Naive thymus-derived CD8-positive, alpha-beta T cell (primary cell): ENCODE results near the gene AP4B1. TPM values are rescaled to one million over a fixed set of nuclear protein-coding genes. Genes with fewer than 3 reads are reported as not detected.

Source experiments
- ATAC-seq, 2 donors: fragments of 150-1000 bp; cut with Tn5 transposase in 1 of 2; sonication (Bioruptor Pico), chemical (Tn5 transposase) in 1 of 2; 1 replicate in 1 of 2; 2 replicates in 1 of 2; pipeline ENCODE4 v1.10.0; 2021; ENCODE audit warnings: mild to moderate bottlenecking in 2 of 2, moderate library complexity in 2 of 2
- POLR2A ChIA-PET: fragments of 350-600 bp; sonication (Branson Sonifier 250); formaldehyde crosslinking; loops from one replicate; lab custom pipeline; 2021; ENCODE audit warnings: antibody characterized with exemption; lab: Charles Lee
- DNase-seq, 10 donors: peaks; one replicate each; pipeline versions ENCODE4 v3.0.0 to v3.0.0-alpha.2; 2020 to 2022
- H3K27ac Mint-ChIP-seq, 10 donors: one replicate each; pipeline ENCODE4 v1.8.0; 2020 to 2022; ENCODE audit warnings: mild to moderate bottlenecking in 10 of 10, mixed read lengths in 10 of 10, moderate library complexity in 4 of 10, inconsistent platforms in 1 of 10
- H3K27me3 Mint-ChIP-seq, 5 donors: one replicate each; pipeline ENCODE4 v1.8.0; 2021 to 2022; ENCODE audit warnings: mixed read lengths in 5 of 5
- H3K36me3 Mint-ChIP-seq, 3 donors: one replicate each; pipeline ENCODE4 v1.8.0; 2020 to 2022; ENCODE audit warnings: mixed read lengths in 3 of 3, mild to moderate bottlenecking in 2 of 3, inconsistent platforms in 1 of 3
- H3K4me1 Mint-ChIP-seq, 4 donors: one replicate each; pipeline ENCODE4 v1.8.0; 2021 to 2022; ENCODE audit warnings: mixed read lengths in 4 of 4
- H3K4me3 Mint-ChIP-seq, 10 donors: one replicate each; pipeline ENCODE4 v1.8.0; 2020 to 2022; ENCODE audit warnings: mild to moderate bottlenecking in 10 of 10, mixed read lengths in 10 of 10, moderate library complexity in 6 of 10, inconsistent platforms in 1 of 10
- H3K9me3 Mint-ChIP-seq, 9 donors: one replicate each; pipeline ENCODE4 v1.8.0; 2020 to 2022; ENCODE audit warnings: mixed read lengths in 9 of 9, mild to moderate bottlenecking in 3 of 9, inconsistent platforms in 1 of 9, moderate library complexity in 1 of 9
- polyA plus RNA-seq, 3 donors: library from polyadenylated mRNA; unstranded; fragments of 300-500 nt; fragmentation: Illumina TruSeq; gene quantifications; one replicate each; pipeline ENCODE4 v1.2.3, GENCODE V29; 2021
- total RNA-seq, 8 experiments: library from RNA in 2 of 8; stranded (reverse) in 2 of 8; gene quantifications; one replicate each; pipeline ENCODE4 v1.2.3 and lab custom pipeline; 2021 to 2026

The AP4B1 gene
- total and polyA plus RNA-seq, 5 experiments from 2014 or later, result 7.9 to 75.2 (median 9.6) TPM

DNA sequence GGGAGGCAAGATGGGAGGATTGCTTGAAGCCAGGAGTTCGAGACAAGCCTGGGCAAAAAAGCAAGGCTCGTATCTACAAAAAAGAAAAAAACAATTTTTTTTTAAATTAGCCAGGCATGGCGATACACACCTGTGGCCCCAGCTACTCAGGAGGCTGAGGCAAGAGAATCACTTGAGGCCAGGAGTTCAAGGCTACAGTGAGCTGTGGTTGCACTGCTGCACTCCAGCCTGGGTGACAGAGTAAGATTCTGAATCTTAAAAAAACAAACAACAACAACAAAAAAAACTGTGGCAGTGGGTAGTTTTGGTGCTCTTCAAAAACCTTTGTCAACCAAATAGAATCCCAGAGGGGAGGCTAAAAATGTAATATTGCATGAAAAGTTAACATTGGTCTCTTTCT, 33.8 kb downstream of the AP4B1 start:
- H3K27ac Mint-ChIP-seq, result peak overlapping the region; percentile 85 to 99 (median 95)
- no peaks in the 10 kb centered on the region for H3K27me3 Mint-ChIP-seq
- DNase-seq (no peak), ATAC-seq (no peak)
- peaks cover 0 to 9% (median 0%) of the 10 kb centered on the region in 3 donors for H3K36me3 Mint-ChIP-seq
- peaks cover 0 to 3% (median 0%) of the 10 kb centered on the region in 9 donors for H3K9me3 Mint-ChIP-seq
- H3K4me3 Mint-ChIP-seq, result peak overlapping the region; percentile 77 to 95 (median 90)
- POLR2A ChIA-PET, result interaction anchor here (0.9 to 2.5 kb wide), 4 partner anchors 11 to 35 kb away, joined by 3 to 16 read pairs (median 4); no protein-coding TSS in a partner anchor
- H3K4me1 Mint-ChIP-seq, result peaks cover 24 to 88% (median 76%) of the 10 kb centered on the region in 4 donors

DNA sequence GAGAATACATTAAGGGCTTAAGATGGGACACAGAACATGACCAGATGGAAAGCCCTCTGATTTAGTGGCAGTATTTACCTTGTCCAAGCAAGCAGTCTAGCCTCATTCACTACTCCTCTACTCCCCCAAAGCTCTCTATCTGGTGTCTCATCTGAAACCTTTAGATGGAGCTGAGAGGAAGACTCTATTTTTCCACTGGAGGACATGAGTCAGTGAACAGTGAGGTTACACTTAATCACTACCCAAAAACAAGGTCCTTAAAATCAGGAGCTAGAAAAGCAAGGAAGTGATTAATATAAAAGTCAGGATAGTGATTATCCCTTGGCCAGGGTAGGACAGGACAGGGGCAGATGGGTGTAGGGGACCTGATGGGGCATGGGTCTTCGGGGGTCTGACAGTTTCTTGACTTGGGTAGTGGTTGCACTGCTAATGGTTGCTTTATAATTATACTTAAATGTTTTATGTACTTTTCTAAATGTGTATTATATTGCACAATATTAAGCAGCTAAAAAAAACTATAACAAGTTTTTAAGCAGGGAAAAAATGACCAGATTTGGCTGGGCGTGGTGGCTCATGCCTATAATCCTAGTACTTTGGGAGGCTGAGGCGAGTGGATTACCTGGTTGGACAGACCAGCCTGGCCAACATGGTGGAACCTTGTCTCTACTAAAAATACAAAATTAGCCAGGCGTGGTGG, 36.1 kb downstream of the AP4B1 start:
- ATAC-seq (no peak), DNase-seq (no peak)
- POLR2A ChIA-PET, result interaction anchor here (0.6 to 2.5 kb wide), 3 partner anchors 9 to 567 kb away, joined by 3 to 16 read pairs (median 3); no protein-coding TSS in a partner anchor
- peaks cover 0 to 22% (median 6%) of the 10 kb centered on the region in 3 donors for H3K36me3 Mint-ChIP-seq
- peaks cover 20 to 83% (median 66%) of the 10 kb centered on the region in 4 donors for H3K4me1 Mint-ChIP-seq
- no peaks in the 10 kb centered on the region for H3K9me3 Mint-ChIP-seq
- H3K4me3 Mint-ChIP-seq, result peak overlapping the region; percentile 0 to 95 (median 90)
- no peaks in the 10 kb centered on the region for H3K27me3 Mint-ChIP-seq
- peak overlapping the region in 9 of 10 donors; percentile 55 to 97 (median 95) for H3K27ac Mint-ChIP-seq

DNA sequence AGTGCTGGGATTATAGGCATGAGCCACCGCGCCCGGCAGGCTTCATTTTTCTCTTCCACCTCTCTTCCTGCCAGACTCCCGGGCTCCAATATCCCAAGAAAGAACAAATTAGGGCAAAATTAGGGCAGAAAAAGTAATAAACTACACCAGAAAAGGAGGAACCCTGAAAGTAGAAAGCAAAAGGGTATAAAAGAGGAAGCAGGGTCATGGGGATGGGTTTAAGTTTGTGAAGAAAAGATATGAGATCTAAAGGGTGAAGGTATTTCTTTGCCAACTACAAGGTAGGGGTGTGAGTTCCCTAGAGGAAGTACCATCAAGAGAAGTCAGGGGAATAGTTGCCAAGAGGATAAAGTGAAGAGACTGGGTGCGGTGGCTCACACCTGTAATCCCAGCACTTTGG, 43.0 kb downstream of the AP4B1 start:
- POLR2A ChIA-PET, result no interaction called here
- Mint-ChIP-seq H3K4me1 (peaks cover 14 to 77% (median 35%) of the 10 kb centered on the region in 4 donors), H3K27ac (peak overlapping the region in 5 of 10 donors; percentile 6 to 81 (median 51)), H3K36me3 (peaks cover 0 to 63% (median 17%) of the 10 kb centered on the region in 3 donors), H3K27me3 (no peaks in the 10 kb centered on the region), H3K4me3 (peak overlapping the region in 2 of 10 donors; percentile 33 to 51), H3K9me3 (no peaks in the 10 kb centered on the region)
- no peak for ATAC-seq
- no peak for DNase-seq

DNA sequence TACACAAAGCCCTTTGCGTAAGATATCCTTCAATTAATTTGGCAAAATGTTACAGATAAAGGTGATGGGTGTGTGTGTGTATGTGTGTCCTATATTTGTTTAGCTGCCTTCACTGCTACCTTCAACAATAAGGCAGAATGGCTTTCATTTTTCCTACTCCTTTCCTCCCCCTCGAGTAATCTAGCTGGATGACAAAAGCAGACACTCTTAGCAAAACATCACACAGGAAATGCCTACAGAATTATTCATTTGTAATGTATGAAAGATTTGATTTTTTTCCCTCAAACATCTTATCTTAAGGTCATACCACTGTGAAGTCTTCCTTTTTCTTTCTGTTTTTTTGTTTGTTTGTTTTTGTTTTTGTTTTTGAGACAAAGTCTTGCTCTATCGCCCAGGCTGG, 43.7 kb downstream of the AP4B1 start:
- Mint-ChIP-seq H3K36me3 (peaks cover 0 to 66% (median 20%) of the 10 kb centered on the region in 3 donors), H3K27ac (peak overlapping the region in 4 of 10 donors; percentile 35 to 81 (median 71)), H3K4me1 (peaks cover 14 to 80% (median 35%) of the 10 kb centered on the region in 4 donors), H3K27me3 (no peaks in the 10 kb centered on the region), H3K9me3 (no peaks in the 10 kb centered on the region), H3K4me3 (peak overlapping the region in 1 of 10 donors; percentile 33)
- DNase-seq, result no peak
- POLR2A ChIA-PET, result interaction anchor here (0.6 to 2.5 kb wide), 2 partner anchors 9 to 45 kb away, joined by 6 to 16 read pairs; no protein-coding TSS in a partner anchor
- no peak for ATAC-seq

DNA sequence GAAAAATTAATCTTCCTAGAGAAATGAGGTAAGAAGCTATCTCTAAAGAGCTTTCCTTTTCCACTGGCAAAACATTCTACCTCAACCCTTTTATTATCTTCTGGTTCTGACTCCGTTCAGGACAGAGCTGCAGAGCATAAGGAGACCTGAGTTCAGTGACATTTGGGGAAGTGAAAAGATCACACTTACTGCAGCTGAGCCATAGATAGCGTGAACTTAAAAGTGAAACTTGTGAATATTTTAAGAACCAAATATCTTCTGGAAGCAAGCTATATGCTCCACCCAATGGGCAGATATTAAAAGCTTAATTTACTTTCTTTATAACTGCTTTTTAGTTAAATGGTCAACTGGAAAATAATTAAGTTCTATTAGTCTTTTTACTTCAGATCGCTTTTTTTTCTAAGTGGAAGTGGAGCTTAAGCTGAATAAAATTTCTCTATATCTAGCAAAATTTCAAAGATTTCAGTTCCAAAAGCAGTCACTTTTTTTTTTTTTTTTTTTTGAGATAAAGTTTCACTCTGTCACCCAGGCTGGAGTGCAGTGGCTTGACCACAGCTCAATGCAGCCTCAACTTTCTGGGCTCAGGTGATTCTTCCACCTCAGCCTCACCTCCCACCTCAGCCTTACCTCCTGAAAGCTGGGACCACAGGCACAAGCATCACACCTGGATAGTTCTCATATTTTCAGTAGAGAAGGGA, 45.0 kb downstream of the AP4B1 start:
- H3K4me1 Mint-ChIP-seq, result peaks cover 14 to 70% (median 31%) of the 10 kb centered on the region in 4 donors
- no peaks in the 10 kb centered on the region for H3K27me3 Mint-ChIP-seq
- H3K4me3 Mint-ChIP-seq, result peak overlapping the region in 4 of 10 donors; percentile 6 to 65 (median 45)
- H3K27ac Mint-ChIP-seq, result peak overlapping the region in 9 of 10 donors; percentile 40 to 87 (median 69)
- DNase-seq (no peak), ATAC-seq (peak in 1 of 2 donors; percentile 41)
- POLR2A ChIA-PET, result interaction anchor here (0.5 to 2.5 kb wide), 3 partner anchors 10 to 79 kb away, joined by 3 to 16 read pairs (median 3); no protein-coding TSS in a partner anchor
- H3K36me3 Mint-ChIP-seq, result peaks cover 0 to 70% (median 25%) of the 10 kb centered on the region in 3 donors
- no peaks in the 10 kb centered on the region for H3K9me3 Mint-ChIP-seq

DNA sequence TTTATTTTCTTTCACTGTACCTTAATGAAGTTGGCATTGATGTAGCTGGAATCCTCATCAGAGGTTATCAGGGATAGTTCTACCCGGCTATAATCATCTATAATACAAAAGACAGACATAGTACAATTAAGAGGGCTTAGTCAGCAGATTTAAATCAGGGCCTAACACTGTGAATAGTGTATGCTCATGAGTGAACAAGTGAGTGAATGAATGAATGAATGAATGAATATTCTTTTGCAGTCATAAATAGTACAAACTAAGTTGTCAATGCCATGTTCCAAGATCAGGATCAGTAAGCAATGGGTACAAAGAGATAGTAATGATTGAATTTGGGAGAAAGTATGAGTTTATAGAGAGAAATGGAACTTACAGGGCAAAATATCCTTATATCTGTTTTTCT, 45.6 kb downstream of the AP4B1 start:
- Mint-ChIP-seq H3K27ac (peak overlapping the region in 6 of 10 donors; percentile 27 to 81 (median 36)), H3K27me3 (no peaks in the 10 kb centered on the region), H3K36me3 (peaks cover 0 to 70% (median 28%) of the 10 kb centered on the region in 3 donors), H3K4me1 (peaks cover 14 to 69% (median 28%) of the 10 kb centered on the region in 4 donors), H3K9me3 (no peaks in the 10 kb centered on the region), H3K4me3 (peak overlapping the region in 2 of 10 donors; percentile 7 to 22)
- POLR2A ChIA-PET, result interaction anchor here (2.5 kb wide), 1 partner anchor 11 kb away, joined by 16 read pairs; no protein-coding TSS in a partner anchor
- DNase-seq (no peak), ATAC-seq (no peak)

DNA sequence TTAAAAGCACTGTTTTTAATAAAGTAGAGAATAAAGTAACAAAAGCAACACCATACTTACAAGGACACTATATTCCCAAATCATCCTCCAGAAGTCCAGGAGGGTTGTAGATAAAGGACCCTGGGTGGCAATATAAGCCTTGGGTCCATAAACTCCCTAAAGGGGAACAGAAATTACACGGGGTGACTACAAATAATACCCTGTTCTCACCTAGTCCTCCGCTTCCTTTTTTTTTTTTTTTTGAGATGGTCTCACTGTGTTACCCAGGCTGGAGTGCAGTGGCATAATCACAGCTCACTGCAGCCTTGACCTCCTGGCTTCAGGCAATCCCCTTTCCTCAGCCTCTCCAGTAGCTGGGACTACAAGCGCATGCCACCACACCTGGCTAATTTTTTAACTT, 46.2 kb downstream of the AP4B1 start:
- Mint-ChIP-seq H3K27me3 (no peaks in the 10 kb centered on the region), H3K36me3 (peaks cover 0 to 69% (median 27%) of the 10 kb centered on the region in 3 donors), H3K4me3 (no peak overlapping the region), H3K9me3 (no peaks in the 10 kb centered on the region), H3K27ac (peak overlapping the region in 3 of 10 donors; percentile 38 to 62 (median 52)), H3K4me1 (peaks cover 14 to 64% (median 27%) of the 10 kb centered on the region in 4 donors)
- POLR2A ChIA-PET, result interaction anchor here (2.5 kb wide), 1 partner anchor 11 kb away, joined by 16 read pairs; no protein-coding TSS in a partner anchor
- ATAC-seq (no peak), DNase-seq (no peak)

DNA sequence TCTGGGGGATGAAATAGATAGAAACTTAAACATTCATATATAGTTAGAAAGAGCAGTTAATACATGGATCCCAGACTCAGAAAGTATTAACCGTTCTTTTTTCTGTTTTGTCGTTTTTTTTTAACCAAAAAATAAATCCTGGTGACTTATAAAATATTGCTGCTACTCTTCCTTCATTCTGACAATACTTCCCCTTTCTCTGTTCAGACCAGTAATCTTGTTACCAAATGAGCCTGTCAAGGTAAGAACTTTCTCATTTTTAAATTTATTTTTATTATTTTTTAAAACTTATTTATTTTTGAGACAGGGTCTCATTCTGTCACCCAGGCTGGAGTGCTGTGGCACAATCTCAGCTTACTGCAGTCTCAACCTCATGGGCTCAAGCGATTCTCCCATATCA, 46.8 kb downstream of the AP4B1 start:
- peak overlapping the region in 2 of 10 donors; percentile 47 to 62 for H3K27ac Mint-ChIP-seq
- H3K9me3 Mint-ChIP-seq, result no peaks in the 10 kb centered on the region
- DNase-seq (no peak), ATAC-seq (no peak)
- POLR2A ChIA-PET, result no interaction called here
- no peak overlapping the region for H3K4me3 Mint-ChIP-seq
- H3K4me1 Mint-ChIP-seq, result peaks cover 14 to 58% (median 24%) of the 10 kb centered on the region in 4 donors
- no peaks in the 10 kb centered on the region for H3K27me3 Mint-ChIP-seq
- peaks cover 0 to 68% (median 27%) of the 10 kb centered on the region in 3 donors for H3K36me3 Mint-ChIP-seq

DNA sequence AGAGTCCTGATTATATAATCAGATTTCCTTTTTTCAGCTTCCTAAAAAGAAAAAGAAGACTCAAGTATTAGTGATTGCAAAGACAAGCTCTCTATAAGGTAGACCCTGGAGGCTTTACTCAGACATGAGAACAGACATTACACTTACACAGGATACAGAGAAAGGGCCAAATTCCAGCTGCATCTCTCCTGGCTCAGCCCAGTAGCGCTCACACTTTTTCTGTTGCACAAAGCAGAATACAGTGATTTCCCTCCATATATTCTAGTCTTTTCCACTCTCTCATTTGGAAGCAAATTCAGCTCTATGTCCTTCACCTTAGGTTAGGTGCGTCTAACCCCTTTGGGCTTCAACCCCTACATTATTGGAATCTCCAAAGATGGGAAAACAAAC, 48.2 kb downstream of the AP4B1 start:
- DNase-seq (no peak), ATAC-seq (no peak)
- H3K4me3 Mint-ChIP-seq, result no peak overlapping the region
- H3K4me1 Mint-ChIP-seq, result peaks cover 7 to 48% (median 19%) of the 10 kb centered on the region in 4 donors
- H3K36me3 Mint-ChIP-seq, result peaks cover 0 to 62% (median 29%) of the 10 kb centered on the region in 3 donors
- H3K27ac Mint-ChIP-seq, result peak overlapping the region in 5 of 10 donors; percentile 7 to 57 (median 55)
- POLR2A ChIA-PET, result interaction anchor here (1.2 kb wide), 1 partner anchor 14 kb away, joined by 4 read pairs; no protein-coding TSS in a partner anchor
- no peaks in the 10 kb centered on the region for H3K27me3 Mint-ChIP-seq
- no peaks in the 10 kb centered on the region for H3K9me3 Mint-ChIP-seq

DNA sequence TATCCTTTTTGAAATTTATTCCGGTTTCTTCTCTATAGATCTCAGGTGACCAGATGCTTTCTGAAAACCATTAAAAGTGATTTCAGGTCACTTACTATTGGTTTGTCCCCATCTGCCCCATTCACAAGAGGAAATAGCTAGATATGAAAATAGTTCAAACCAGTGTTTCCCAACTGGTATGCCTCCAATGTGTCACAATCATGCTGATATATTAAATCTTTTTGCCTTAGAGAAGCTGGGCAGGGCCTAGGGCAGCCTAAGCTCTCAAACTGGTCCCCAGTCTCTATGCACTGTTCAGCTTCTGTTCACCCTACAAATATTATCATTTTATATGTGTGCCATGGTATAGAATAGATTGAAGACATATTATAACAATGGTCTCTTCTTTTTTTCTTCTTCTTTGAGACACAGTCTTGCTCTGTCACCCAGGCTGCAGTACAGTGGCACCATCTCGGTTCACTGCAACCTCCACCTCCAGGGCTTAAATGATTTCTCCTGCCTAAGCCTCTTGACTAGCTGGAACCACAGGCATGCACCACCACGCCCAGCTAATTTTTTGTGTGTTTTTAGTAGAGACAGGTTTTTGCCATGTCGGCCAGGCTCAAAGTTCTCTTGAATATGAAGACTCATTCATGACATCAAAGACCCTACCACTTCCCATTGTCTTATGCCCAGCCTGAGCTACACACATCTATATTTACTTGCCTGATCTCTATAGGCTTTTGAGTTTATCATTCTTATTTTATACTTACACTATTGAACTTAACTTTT, 48.8 kb downstream of the AP4B1 start:
- ATAC-seq, result no peak
- Mint-ChIP-seq H3K9me3 (no peaks in the 10 kb centered on the region), H3K36me3 (peaks cover 0 to 64% (median 29%) of the 10 kb centered on the region in 3 donors), H3K27me3 (no peaks in the 10 kb centered on the region), H3K27ac (peak overlapping the region in 5 of 10 donors; percentile 7 to 57 (median 55)), H3K4me1 (peaks cover 6 to 47% (median 19%) of the 10 kb centered on the region in 4 donors), H3K4me3 (no peak overlapping the region)
- DNase-seq, result no peak
- POLR2A ChIA-PET, result interaction anchor here (1.2 kb wide), 1 partner anchor 14 kb away, joined by 4 read pairs; no protein-coding TSS in a partner anchor

DNA sequence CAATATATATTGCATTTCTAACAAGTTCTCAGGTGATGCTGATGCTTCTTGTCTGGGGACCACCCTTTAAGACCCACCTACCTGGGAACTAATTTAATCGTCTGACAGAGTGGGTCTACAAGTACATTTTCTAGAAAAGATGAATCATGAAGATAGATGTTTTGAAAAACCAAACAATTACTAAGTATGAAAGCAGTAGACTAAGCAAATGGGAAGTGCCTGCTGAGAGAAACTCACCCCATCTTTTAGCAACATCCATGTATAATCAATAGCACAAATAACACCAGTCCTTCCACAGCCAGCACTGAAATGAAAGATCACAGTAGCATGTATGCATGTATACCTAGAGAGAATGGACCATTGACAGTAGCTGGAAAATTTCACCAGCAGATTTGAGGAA, 50.4 kb downstream of the AP4B1 start:
- POLR2A ChIA-PET, result no interaction called here

More for the DNA sequence above, 50.4 kb downstream of the AP4B1 start:
- Mint-ChIP-seq H3K4me3 (no peak overlapping the region), H3K27me3 (no peaks in the 10 kb centered on the region), H3K27ac (peak overlapping the region in 4 of 10 donors; percentile 1 to 40 (median 14)), H3K36me3 (peaks cover 0 to 58% (median 29%) of the 10 kb centered on the region in 3 donors), H3K9me3 (no peaks in the 10 kb centered on the region), H3K4me1 (peaks cover 8 to 40% (median 21%) of the 10 kb centered on the region in 4 donors)
- DNase-seq (no peak), ATAC-seq (no peak)
